ENCODE data around the gene VPS13C.

- TF ChIP-seq ZNF671 (CRISPR knock-in tag; IDR thresholded peaks at IDR 0.05) (no peak), CTCF (IDR thresholded peaks at IDR 0.05) (no peak), NR3C1 (CRISPR knock-in tag; conservative IDR thresholded peaks at IDR 0.05; ENCODE audit: low read depth) (no peak), RELA (CRISPR knock-in tag; IDR thresholded peaks at IDR 0.05; ENCODE audit: borderline replicate concordance) (no peak), SP1 (CRISPR knock-in tag; conservative IDR thresholded peaks at IDR 0.05) (no peak), OVOL2 (CRISPR knock-in tag; IDR thresholded peaks at IDR 0.05; ENCODE audit: borderline replicate concordance) (no peak)
- TF ChIP-seq, protein P1, sequence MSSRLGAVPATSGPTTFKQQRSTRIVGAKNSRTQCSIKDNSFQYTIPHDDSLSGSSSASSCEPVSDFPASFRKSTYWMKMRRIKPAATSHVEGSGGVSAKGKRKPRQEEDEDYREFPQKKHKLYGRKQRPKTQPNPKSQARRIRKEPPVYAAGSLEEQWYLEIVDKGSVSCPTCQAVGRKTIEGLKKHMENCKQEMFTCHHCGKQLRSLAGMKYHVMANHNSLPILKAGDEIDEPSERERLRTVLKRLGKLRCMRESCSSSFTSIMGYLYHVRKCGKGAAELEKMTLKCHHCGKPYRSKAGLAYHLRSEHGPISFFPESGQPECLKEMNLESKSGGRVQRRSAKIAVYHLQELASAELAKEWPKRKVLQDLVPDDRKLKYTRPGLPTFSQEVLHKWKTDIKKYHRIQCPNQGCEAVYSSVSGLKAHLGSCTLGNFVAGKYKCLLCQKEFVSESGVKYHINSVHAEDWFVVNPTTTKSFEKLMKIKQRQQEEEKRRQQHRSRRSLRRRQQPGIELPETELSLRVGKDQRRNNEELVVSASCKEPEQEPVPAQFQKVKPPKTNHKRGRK (CRISPR knock-in tag; IDR thresholded peaks at IDR 0.05; ENCODE audit: borderline replicate concordance): no peak
- TF ChIP-seq, protein P2, sequence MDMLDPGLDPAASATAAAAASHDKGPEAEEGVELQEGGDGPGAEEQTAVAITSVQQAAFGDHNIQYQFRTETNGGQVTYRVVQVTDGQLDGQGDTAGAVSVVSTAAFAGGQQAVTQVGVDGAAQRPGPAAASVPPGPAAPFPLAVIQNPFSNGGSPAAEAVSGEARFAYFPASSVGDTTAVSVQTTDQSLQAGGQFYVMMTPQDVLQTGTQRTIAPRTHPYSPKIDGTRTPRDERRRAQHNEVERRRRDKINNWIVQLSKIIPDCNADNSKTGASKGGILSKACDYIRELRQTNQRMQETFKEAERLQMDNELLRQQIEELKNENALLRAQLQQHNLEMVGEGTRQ (CRISPR knock-in tag; IDR thresholded peaks at IDR 0.05): no peak
Measured at GRCh38 chr15:62088353-62088693, 28.1 kb upstream of the VPS13C start.

All from WTC11 (cell line).